GM12801 (cell line): ENCODE data around the gene TPD52L1.

Experiments used
- TF ChIP-seq, protein P1 (sequence below): IDR thresholded peaks from one replicate; pipeline ENCODE4 v1.5.1; 2011; ENCODE audit warnings: control low read depth; ENCODE audit not compliant: insufficient read length; ENCODE audit errors: extremely low read depth

The TPD52L1 gene, protein sequence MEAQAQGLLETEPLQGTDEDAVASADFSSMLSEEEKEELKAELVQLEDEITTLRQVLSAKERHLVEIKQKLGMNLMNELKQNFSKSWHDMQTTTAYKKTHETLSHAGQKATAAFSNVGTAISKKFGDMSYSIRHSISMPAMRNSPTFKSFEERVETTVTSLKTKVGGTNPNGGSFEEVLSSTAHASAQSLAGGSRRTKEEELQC

GRCh38 chr6:125153391-125154117, at the start of gene TPD52L1:
Gene TPD52L1, plus strand, starts transcription at chr6:125153773. Its CDS starts 179 bp downstream, at chr6:125153952.
- TF ChIP-seq, protein P1, sequence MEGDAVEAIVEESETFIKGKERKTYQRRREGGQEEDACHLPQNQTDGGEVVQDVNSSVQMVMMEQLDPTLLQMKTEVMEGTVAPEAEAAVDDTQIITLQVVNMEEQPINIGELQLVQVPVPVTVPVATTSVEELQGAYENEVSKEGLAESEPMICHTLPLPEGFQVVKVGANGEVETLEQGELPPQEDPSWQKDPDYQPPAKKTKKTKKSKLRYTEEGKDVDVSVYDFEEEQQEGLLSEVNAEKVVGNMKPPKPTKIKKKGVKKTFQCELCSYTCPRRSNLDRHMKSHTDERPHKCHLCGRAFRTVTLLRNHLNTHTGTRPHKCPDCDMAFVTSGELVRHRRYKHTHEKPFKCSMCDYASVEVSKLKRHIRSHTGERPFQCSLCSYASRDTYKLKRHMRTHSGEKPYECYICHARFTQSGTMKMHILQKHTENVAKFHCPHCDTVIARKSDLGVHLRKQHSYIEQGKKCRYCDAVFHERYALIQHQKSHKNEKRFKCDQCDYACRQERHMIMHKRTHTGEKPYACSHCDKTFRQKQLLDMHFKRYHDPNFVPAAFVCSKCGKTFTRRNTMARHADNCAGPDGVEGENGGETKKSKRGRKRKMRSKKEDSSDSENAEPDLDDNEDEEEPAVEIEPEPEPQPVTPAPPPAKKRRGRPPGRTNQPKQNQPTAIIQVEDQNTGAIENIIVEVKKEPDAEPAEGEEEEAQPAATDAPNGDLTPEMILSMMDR = no peak

- TF ChIP-seq, protein P1 = no peak
These were observed 49.1 kb upstream of the TPD52L1 start for GRCh38 chr6:125104425-125104824.

- TF ChIP-seq, protein P1 = no peak
These were observed 46.5 kb upstream of the TPD52L1 start for GRCh38 chr6:125107048-125107447.

GRCh38 chr6:125107896-125108295, 45.7 kb upstream of the TPD52L1 start:
- TF ChIP-seq, protein P1 = no peak

DNA sequence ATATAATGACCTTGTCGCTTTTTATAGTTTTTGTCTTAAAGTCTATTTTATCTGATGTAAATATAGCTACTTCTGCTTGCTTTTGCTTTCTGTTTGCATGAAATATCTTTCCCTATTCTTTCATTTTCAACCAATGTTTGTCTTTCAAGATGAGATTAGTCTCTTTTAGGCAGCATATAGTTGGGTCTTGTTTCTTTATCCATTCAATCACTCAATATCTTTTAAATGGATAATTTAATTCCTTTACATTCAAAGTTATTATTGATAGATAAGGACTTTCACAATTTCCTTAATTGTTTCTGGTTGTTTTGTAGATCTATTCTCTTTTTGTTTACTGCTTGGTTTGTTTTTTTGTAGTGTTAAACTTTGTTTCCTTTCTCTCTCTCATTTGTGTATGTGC, 43.5 kb upstream of the TPD52L1 start:
- TF ChIP-seq, protein P1 = no peak

DNA sequence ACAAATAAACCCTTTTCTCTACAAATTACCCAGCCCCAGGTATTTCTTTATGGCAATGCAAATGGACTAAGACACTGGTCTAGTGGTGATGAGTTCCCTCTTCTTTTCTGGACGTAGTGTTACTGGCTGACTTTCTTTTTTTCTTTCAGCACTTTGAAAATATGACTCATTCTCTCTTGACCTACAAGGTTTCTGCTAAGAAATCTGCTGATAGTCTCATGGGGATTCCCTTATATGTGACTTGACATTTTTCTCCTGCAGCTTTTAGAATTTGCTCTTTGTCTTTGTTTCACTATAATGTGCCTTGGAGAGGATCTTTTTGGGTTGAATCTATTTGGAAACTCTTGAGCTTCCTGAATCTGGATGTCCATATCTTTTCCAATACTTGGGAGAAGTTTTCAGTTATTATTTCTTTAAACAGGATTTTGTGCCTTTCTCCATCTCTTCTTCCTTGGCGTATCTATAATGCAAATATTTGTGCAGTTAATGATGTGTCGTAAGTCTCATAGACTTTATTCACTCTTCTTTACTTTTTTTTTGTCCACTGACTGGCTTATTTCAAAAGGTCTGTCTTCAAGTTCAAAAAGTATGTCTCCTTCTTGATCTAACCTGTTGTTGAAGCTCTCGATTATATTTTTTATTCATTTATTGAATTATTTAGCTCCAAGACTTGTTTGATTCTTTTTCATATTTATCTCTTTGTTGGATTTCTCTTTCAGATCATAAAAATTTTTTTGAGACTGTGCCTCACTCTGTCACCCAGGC, 42.2 kb upstream of the TPD52L1 start:
- TF ChIP-seq, protein P1 = no peak

- TF ChIP-seq, protein P1 = no peak
These were observed 40.6 kb upstream of the TPD52L1 start for GRCh38 chr6:125112934-125113333.
